ENCODE results near the gene XAF1. TPM values are rescaled to one million over a fixed set of nuclear protein-coding genes. Genes with fewer than 3 reads are reported as not detected.

XAF1 gene
- total and polyA plus RNA-seq, 2 experiments from 2014 or later = not detected

GRCh38 chr17:6772016-6772415 lies 16.2 kb downstream of the XAF1 start:
- Histone ChIP-seq H3K27ac (ENCODE audit: low read depth) (no peak overlapping the region), H4K20me1 (replicated peaks; ENCODE audit: insufficient read depth) (no peaks in the 10 kb centered on the region), H3K79me2 (replicated peaks; ENCODE audit: insufficient read depth) (no peaks in the 10 kb centered on the region), H3F3A (replicated peaks; ENCODE audit: low read depth) (no peaks in the 10 kb centered on the region), H3K4me2 (no peak overlapping the region), H3K4me3 (no peak overlapping the region), H2AFZ (no peak overlapping the region), H3K27me3 (ENCODE audit: insufficient read depth) (peaks cover 22% of the 10 kb centered on the region), H3K36me3 (ENCODE audit: insufficient read depth) (peaks cover 4% of the 10 kb centered on the region; the same call in 1 of the 2 replicates), H3K4me1 (ENCODE audit: insufficient read depth) (no peaks in the 10 kb centered on the region), H3K9me2 (ENCODE audit: insufficient read depth) (peaks cover 5% of the 10 kb centered on the region; the same call in 1 of the 2 replicates)
- no peak overlapping the region for H3K27ac Mint-ChIP-seq
- ATAC-seq (no peak), DNase-seq (ENCODE audit: low spot score) (no peak)
- H3K4me1 Mint-ChIP-seq = peaks cover 3% of the 10 kb centered on the region; the same call in 1 of the 3 replicates
- H3K27me3 Mint-ChIP-seq (ENCODE audit: insufficient read depth, low read depth, poor library complexity) = peaks cover 20% of the 10 kb centered on the region
- TF ChIP-seq JUNB (IDR thresholded peaks at IDR 0.05; ENCODE audit: unreplicated experiment) = no peak
- TF ChIP-seq ETS1 (IDR thresholded peaks at IDR 0.05) = no peak
- no peak for TF ChIP-seq NANOG (IDR thresholded peaks at IDR 0.05; ENCODE audit: borderline replicate concordance)
- no peak for TF ChIP-seq POLR2AphosphoS5 (IDR thresholded peaks at IDR 0.05; ENCODE audit: low read depth)
- TF ChIP-seq ZNF331 (CRISPR knock-in tag; IDR thresholded peaks at IDR 0.05; ENCODE audit: low read depth) = no peak
- TF ChIP-seq ZNF462 (CRISPR knock-in tag; IDR thresholded peaks at IDR 0.05) = no peak
- TF ChIP-seq CTCF (conservative IDR thresholded peaks at IDR 0.05; ENCODE audit: low read depth in 2 of 2) = no peak
- TF ChIP-seq REST (IDR thresholded peaks at IDR 0.05; ENCODE audit: unreplicated experiment) = no peak
- no peak for TF ChIP-seq EZH2phosphoT487 (IDR thresholded peaks at IDR 0.05; ENCODE audit: unreplicated experiment)
- TF ChIP-seq EZH2 (IDR thresholded peaks at IDR 0.05; ENCODE audit: low read depth, unreplicated experiment) = no peak
- TF ChIP-seq ZNF114 (CRISPR knock-in tag; IDR thresholded peaks at IDR 0.05) = no peak
- no peak for TF ChIP-seq CREB1 (CRISPR knock-in tag; IDR thresholded peaks at IDR 0.05; ENCODE audit: low read depth)
- TF ChIP-seq STAT1 (IDR thresholded peaks at IDR 0.05; ENCODE audit: unreplicated experiment) = no peak
- no peak overlapping the region for H3K4me3 Mint-ChIP-seq
- peaks cover 22% of the 10 kb centered on the region for H3K9me3 Mint-ChIP-seq
- no peaks in the 10 kb centered on the region; the same call in 1 of the 3 replicates for H3K36me3 Mint-ChIP-seq (ENCODE audit: low read depth)
